ENCODE results near the gene HBG2. TPM values are rescaled to one million over a fixed set of nuclear protein-coding genes. Genes with fewer than 3 reads are reported as not detected.

Gene HBG2
- total and polyA plus RNA-seq, 9 of the 15 experiments (the other 6 are each of a cell fraction or from before 2014, with no cell fraction given): 1,626 to 58,619 (median 10,515) TPM

DNA sequence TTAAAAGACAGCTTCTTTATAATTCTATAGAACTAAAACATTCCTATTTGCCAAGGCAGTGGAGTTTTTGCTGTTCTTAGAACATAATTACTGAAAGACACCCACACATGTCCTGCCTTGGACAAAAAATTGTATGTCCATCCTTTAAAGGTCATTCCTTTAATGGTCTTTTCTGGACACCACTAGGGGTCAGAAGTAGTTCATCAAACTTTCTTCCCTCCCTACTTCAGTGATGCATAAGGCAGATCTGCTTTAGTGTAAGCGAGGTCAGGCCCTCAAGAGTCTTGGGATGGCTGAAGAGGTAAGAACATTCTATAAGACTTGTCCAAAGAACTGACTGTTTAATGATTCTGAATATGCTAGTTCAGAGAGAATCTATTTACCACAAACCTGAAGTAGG lies 49.8 kb downstream of the HBG2 start (continued):
- TF ChIP-seq, protein P1, sequence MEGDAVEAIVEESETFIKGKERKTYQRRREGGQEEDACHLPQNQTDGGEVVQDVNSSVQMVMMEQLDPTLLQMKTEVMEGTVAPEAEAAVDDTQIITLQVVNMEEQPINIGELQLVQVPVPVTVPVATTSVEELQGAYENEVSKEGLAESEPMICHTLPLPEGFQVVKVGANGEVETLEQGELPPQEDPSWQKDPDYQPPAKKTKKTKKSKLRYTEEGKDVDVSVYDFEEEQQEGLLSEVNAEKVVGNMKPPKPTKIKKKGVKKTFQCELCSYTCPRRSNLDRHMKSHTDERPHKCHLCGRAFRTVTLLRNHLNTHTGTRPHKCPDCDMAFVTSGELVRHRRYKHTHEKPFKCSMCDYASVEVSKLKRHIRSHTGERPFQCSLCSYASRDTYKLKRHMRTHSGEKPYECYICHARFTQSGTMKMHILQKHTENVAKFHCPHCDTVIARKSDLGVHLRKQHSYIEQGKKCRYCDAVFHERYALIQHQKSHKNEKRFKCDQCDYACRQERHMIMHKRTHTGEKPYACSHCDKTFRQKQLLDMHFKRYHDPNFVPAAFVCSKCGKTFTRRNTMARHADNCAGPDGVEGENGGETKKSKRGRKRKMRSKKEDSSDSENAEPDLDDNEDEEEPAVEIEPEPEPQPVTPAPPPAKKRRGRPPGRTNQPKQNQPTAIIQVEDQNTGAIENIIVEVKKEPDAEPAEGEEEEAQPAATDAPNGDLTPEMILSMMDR (IDR thresholded peaks at IDR 0.05 in 2 of 3, conservative IDR thresholded peaks at IDR 0.05 in 1 of 3; ENCODE audit: insufficient read depth in 2 of 3, low read depth in 1 of 3, low read length in 3 of 3): peak; percentile 78 to 89 (median 79)
- TF ChIP-seq ZNF561 (CRISPR knock-in tag; conservative IDR thresholded peaks at IDR 0.05) (no peak), STAG1 (CRISPR knock-in tag; IDR thresholded peaks at IDR 0.05; ENCODE audit: borderline replicate concordance) (no peak)
- TF ChIP-seq, protein P2, sequence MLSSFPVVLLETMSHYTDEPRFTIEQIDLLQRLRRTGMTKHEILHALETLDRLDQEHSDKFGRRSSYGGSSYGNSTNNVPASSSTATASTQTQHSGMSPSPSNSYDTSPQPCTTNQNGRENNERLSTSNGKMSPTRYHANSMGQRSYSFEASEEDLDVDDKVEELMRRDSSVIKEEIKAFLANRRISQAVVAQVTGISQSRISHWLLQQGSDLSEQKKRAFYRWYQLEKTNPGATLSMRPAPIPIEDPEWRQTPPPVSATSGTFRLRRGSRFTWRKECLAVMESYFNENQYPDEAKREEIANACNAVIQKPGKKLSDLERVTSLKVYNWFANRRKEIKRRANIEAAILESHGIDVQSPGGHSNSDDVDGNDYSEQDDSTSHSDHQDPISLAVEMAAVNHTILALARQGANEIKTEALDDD (IDR thresholded peaks at IDR 0.05): peak; percentile 50; the same call in 1 of the 2 replicates
- TF ChIP-seq, protein P3, sequence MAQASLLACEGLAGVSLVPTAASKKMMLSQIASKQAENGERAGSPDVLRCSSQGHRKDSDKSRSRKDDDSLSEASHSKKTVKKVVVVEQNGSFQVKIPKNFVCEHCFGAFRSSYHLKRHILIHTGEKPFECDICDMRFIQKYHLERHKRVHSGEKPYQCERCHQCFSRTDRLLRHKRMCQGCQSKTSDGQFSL (CRISPR knock-in tag; IDR thresholded peaks at IDR 0.05): no peak
- TF ChIP-seq, protein P3 (tag; IDR thresholded peaks at IDR 0.05): no peak

DNA sequence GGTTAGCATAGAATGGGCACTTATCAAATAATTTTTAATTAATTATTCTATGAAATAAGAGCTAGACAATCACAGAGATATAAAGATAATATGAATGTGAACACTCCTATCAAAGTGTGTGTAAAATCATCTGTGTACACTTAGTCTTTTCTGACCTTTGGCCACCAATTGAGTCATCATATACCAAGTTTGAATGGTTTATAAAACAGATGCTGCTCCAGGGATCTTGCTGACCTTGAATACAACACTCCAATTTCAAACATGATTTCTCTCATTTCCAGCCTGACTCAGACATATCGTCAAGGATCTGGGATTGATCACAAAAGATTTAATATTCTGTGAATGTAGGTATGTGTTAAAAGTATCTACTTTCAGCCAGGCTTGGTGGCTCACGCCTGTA lies 51.2 kb downstream of the HBG2 start:
- CTCF ChIA-PET (ENCODE audit: low intra/inter-chr PET ratio): interaction anchor here (2.7 kb wide), 1 partner anchor 88 kb away, joined by 38 read pairs; no protein-coding TSS in a partner anchor
- WGBS (ENCODE audit: insufficient coverage, low coverage, missing lambda C conversion rate): 66% methylated on average over 2 of the region's 2 CpGs
- TF ChIP-seq, protein P4, sequence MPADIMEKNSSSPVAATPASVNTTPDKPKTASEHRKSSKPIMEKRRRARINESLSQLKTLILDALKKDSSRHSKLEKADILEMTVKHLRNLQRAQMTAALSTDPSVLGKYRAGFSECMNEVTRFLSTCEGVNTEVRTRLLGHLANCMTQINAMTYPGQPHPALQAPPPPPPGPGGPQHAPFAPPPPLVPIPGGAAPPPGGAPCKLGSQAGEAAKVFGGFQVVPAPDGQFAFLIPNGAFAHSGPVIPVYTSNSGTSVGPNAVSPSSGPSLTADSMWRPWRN (IDR thresholded peaks at IDR 0.05; ENCODE audit: low read depth): no peak
- TF ChIP-seq, protein P5, sequence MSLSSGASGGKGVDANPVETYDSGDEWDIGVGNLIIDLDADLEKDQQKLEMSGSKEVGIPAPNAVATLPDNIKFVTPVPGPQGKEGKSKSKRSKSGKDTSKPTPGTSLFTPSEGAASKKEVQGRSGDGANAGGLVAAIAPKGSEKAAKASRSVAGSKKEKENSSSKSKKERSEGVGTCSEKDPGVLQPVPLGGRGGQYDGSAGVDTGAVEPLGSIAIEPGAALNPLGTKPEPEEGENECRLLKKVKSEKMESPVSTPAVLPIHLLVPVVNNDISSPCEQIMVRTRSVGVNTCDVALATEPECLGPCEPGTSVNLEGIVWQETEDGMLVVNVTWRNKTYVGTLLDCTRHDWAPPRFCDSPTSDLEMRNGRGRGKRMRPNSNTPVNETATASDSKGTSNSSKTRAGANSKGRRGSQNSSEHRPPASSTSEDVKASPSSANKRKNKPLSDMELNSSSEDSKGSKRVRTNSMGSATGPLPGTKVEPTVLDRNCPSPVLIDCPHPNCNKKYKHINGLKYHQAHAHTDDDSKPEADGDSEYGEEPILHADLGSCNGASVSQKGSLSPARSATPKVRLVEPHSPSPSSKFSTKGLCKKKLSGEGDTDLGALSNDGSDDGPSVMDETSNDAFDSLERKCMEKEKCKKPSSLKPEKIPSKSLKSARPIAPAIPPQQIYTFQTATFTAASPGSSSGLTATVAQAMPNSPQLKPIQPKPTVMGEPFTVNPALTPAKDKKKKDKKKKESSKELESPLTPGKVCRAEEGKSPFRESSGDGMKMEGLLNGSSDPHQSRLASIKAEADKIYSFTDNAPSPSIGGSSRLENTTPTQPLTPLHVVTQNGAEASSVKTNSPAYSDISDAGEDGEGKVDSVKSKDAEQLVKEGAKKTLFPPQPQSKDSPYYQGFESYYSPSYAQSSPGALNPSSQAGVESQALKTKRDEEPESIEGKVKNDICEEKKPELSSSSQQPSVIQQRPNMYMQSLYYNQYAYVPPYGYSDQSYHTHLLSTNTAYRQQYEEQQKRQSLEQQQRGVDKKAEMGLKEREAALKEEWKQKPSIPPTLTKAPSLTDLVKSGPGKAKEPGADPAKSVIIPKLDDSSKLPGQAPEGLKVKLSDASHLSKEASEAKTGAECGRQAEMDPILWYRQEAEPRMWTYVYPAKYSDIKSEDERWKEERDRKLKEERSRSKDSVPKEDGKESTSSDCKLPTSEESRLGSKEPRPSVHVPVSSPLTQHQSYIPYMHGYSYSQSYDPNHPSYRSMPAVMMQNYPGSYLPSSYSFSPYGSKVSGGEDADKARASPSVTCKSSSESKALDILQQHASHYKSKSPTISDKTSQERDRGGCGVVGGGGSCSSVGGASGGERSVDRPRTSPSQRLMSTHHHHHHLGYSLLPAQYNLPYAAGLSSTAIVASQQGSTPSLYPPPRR (CRISPR knock-in tag; IDR thresholded peaks at IDR 0.05; ENCODE audit: borderline replicate concordance): no peak
- no peak for TF ChIP-seq CREB1 (IDR thresholded peaks at IDR 0.05)
- TF ChIP-seq CREB1 (CRISPR knock-in tag; IDR thresholded peaks at IDR 0.05): no peak

More for the DNA sequence above, 51.2 kb downstream of the HBG2 start:
- POLR2A ChIA-PET: no interaction called here
- BruUV-seq (replicated peaks): no TSS peak
- intact Hi-C loops (cut with micrococcal nuclease): loop anchor here (5.0 to 10.0 kb wide), 2 partner anchors 301 to 349 kb away; partner anchors contain the start of gene UBQLN3
- Histone ChIP-seq H3K4me2 (ENCODE audit: insufficient read depth, low read length) (no peak overlapping the region), H3K9ac (ENCODE audit: insufficient read depth in 1 of 2, low read depth in 2 of 2, low read length in 2 of 2) (no peak overlapping the region), H3K27ac (ENCODE audit: extremely low read depth, low read depth, low read length) (no peak overlapping the region), H3K36me3 (ENCODE audit: control insufficient read depth, insufficient read depth, low read length) (no peaks in the 10 kb centered on the region), H3K27me3 (ENCODE audit: control insufficient read depth in 2 of 2, insufficient read depth in 2 of 2, low read length in 2 of 2) (no peaks in the 10 kb centered on the region), H3K4me1 (replicated peaks in 1 of 2; ENCODE audit: control insufficient read depth in 2 of 2, insufficient read depth in 2 of 2, low read length in 2 of 2) (no peaks in the 10 kb centered on the region; a peak in 2 of 5 replicates), H3K9me3 (replicated peaks; ENCODE audit: control insufficient read depth, insufficient read depth, low read depth, low read length) (no peaks in the 10 kb centered on the region), H3K79me2 (ENCODE audit: control insufficient read depth, insufficient read depth, low read length) (no peaks in the 10 kb centered on the region), H3K9me1 (ENCODE audit: control insufficient read depth, insufficient read depth, low read length) (no peaks in the 10 kb centered on the region), H2AFZ (ENCODE audit: low read depth, low read length) (no peak overlapping the region), H3K4me3 (no peak overlapping the region), H4K20me1 (replicated peaks; ENCODE audit: control insufficient read depth, insufficient read depth, low read length) (no peaks in the 10 kb centered on the region)
- DNase-seq (ENCODE audit: extremely low read depth in 1 of 4, low spot score in 3 of 4): peak in 2 of 4 experiments; percentile 18 to 27
- ATAC-seq: no peak
- in situ Hi-C loops (cut with MboI): loop anchor here (5.0 kb wide), 1 partner anchor 99 kb away; the partner anchor contains the start of gene OR51B4
- FAIRE-seq: no peak
